ENCODE measurements around the gene KCTD17.

Gene KCTD17

DNA sequence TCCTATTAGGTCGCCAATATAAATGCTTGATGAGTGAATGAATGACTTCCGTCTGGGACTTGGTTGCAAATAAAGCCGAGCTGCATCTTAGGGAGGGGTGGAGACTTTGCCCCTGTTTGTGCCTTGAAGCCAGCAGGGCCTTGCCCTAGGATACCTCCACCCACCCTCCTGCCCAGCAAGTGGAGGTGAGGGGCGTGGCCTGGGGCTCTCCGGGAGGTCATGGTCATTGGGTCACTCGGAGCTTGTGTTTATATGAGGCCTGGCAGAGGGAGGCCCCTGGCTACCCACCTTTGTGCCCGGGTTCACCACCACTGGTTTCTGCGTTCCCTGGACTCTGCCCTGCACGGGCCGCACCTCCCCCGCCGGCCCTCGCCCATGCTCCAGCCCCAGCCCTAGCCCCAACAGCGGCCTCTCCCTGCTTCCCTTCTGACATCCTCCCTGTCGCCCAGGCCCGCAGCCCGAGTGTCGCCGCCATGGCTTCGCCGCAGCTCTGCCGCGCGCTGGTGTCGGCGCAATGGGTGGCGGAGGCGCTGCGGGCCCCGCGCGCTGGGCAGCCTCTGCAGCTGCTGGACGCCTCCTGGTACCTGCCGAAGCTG, 27.7 kb upstream of the KCTD17 start:
- TF ChIP-seq SIN3A (IDR thresholded peaks at IDR 0.05; ENCODE audit: borderline replicate concordance, insufficient read depth, low read length) (no peak), POLR2AphosphoS5 (IDR thresholded peaks at IDR 0.05; ENCODE audit: low read depth, low read length) (no peak), REST (IDR thresholded peaks at IDR 0.05; ENCODE audit: insufficient read depth in 1 of 2, low read depth in 2 of 2, low read length in 2 of 2) (no peak), FOXP2 (optimal IDR thresholded peaks at IDR 0.05; ENCODE audit: borderline replicate concordance, extremely low read depth, extremely low read length, insufficient read depth) (no peak), TAF1 (IDR thresholded peaks at IDR 0.05; ENCODE audit: borderline replicate concordance, insufficient read depth, low read length) (no peak)

DNA sequence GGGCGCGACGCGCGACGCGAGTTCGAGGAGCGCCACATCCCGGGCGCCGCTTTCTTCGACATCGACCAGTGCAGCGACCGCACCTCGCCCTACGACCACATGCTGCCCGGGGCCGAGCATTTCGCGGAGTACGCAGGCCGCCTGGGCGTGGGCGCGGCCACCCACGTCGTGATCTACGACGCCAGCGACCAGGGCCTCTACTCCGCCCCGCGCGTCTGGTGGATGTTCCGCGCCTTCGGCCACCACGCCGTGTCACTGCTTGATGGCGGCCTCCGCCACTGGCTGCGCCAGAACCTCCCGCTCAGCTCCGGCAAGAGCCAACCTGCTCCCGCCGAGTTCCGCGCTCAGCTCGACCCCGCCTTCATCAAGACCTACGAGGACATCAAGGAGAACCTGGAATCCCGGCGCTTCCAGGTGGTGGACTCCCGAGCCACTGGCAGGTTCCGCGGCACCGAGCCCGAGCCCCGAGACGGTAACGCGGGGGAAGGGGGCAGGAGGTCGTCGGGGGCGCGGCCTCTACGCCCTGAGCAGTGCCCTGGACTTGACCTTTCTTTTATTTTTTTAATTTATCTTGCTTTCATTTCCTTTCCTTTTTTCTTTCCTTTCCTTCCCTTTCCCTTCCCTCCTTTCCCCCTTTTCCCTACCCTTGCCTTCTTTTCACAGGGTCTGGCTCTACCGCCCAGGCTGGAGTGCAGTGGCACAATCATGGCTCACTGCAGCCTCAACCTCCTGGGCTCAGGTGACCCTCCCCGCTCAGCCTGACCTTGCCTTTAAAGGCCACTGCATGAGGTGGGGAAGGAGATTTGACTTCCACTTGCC, 27.0 kb upstream of the KCTD17 start:
- TF ChIP-seq TAF1 (IDR thresholded peaks at IDR 0.05; ENCODE audit: borderline replicate concordance, insufficient read depth, low read length) (no peak), SIN3A (IDR thresholded peaks at IDR 0.05; ENCODE audit: borderline replicate concordance, insufficient read depth, low read length) (no peak), POLR2AphosphoS5 (IDR thresholded peaks at IDR 0.05; ENCODE audit: low read depth, low read length) (no peak), REST (IDR thresholded peaks at IDR 0.05; ENCODE audit: insufficient read depth in 1 of 2, low read depth in 2 of 2, low read length in 2 of 2) (no peak), FOXP2 (optimal IDR thresholded peaks at IDR 0.05; ENCODE audit: borderline replicate concordance, extremely low read depth, extremely low read length, insufficient read depth) (no peak)

DNA sequence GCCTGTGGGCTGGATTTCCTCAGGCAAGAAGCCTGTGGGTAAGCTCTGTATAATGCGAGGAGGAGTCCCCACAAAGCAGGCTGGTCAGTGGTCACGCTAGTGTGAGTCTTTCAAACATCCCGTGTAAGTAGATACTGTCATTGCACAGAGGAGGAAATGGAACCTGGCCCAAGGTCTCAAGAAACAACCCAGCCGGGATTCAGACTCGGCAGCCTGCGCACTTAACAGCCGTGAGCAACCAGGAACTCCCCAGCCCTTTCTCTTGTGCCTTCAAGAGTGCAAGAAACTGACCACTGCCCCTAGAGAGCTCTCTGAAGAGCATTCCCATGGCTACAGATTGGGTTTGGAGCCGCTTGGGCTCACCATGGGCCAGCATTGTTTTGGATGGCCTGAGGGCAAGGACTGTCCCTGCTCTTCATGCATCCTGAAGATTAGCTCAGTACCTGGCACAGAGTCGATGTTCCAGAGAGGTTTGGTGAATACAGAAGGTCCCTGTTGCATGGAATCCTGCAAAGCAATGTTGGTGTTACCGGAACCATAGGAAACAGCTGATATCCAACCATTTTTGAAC, 26.0 kb upstream of the KCTD17 start:
- TF ChIP-seq POLR2AphosphoS5 (IDR thresholded peaks at IDR 0.05; ENCODE audit: low read depth, low read length) (no peak), SIN3A (IDR thresholded peaks at IDR 0.05; ENCODE audit: borderline replicate concordance, insufficient read depth, low read length) (no peak), TAF1 (IDR thresholded peaks at IDR 0.05; ENCODE audit: borderline replicate concordance, insufficient read depth, low read length) (no peak), FOXP2 (optimal IDR thresholded peaks at IDR 0.05; ENCODE audit: borderline replicate concordance, extremely low read depth, extremely low read length, insufficient read depth) (no peak), REST (IDR thresholded peaks at IDR 0.05; ENCODE audit: insufficient read depth in 1 of 2, low read depth in 2 of 2, low read length in 2 of 2) (no peak)

GRCh38 chr22:37026325-37026724, 25.2 kb upstream of the KCTD17 start:
- TF ChIP-seq REST (IDR thresholded peaks at IDR 0.05; ENCODE audit: insufficient read depth in 1 of 2, low read depth in 2 of 2, low read length in 2 of 2) (no peak), POLR2AphosphoS5 (IDR thresholded peaks at IDR 0.05; ENCODE audit: low read depth, low read length) (no peak), SIN3A (IDR thresholded peaks at IDR 0.05; ENCODE audit: borderline replicate concordance, insufficient read depth, low read length) (no peak)

Data from PFSK-1 (cell line).